HEK293 (cell line): ENCODE data around the gene SETD5.

Source experiments
- CTCF ChIA-PET: fragments of 350-600 bp; formaldehyde crosslinking; extraction: SDS; loops from one replicate; lab custom pipeline; 2021; ENCODE audit warnings: antibody characterized with exemption; lab: Yijun Ruan, JAX
- POLR2A ChIA-PET: fragments of 300-600 bp; formaldehyde crosslinking; extraction: SDS; loops from one replicate; lab custom pipeline; 2020; ENCODE audit warnings: antibody characterized with exemption, inconsistent platforms; lab: Yijun Ruan, JAX
- H3K27ac ChIP-seq: fragments of 200-500 bp; sonication (Bioruptor generic); 2 replicates; pipeline ENCODE4 v1.5.1; 2014; ENCODE audit warnings: low read depth, low read length, control low read depth, inconsistent platforms; ENCODE audit errors: extremely low read depth
- H3K36me3 ChIP-seq, 2 experiments: fragments of 200-500 bp in 1 of 2; sonication (Bioruptor generic) in 1 of 2; 1 replicate in 1 of 2; 2 replicates in 1 of 2; pipeline ENCODE4 v1.5.1; 2014 to 2017; ENCODE audit warnings: inconsistent platforms in 2 of 2, low read length in 2 of 2; ENCODE audit not compliant: control insufficient read depth in 2 of 2, insufficient read depth in 1 of 2
- H3K4me1 ChIP-seq: fragments of 200-500 bp; sonication (Bioruptor generic); 2 replicates; pipeline ENCODE4 v1.5.1; 2014; ENCODE audit warnings: mild to moderate bottlenecking, low read length, inconsistent platforms; ENCODE audit not compliant: control insufficient read depth, insufficient read depth
- H3K4me3 ChIP-seq: 2 replicates; pipeline ENCODE4 v1.5.1; 2011; ENCODE audit warnings: low read depth, mild to moderate bottlenecking, control low read depth, low read length, moderate library complexity
- H3K9me3 ChIP-seq: fragments of 200-500 bp; sonication (Bioruptor generic); 2 replicates; pipeline ENCODE4 v1.5.1; 2014; ENCODE audit warnings: low read depth, low read length, inconsistent platforms; ENCODE audit not compliant: control insufficient read depth, insufficient read depth
- ATF2 ChIP-seq: fragments of 450-650 bp; formaldehyde crosslinking; IDR thresholded peaks from 2 replicates; pipeline ENCODE4 v1.5.1; 2016; ENCODE audit warnings: missing biosample characterization, missing genetic modification characterization, low read depth
- FEZF1 ChIP-seq: fragments of 450-650 bp; formaldehyde crosslinking; IDR thresholded peaks from 2 replicates; pipeline ENCODE4 v1.5.1; 2016; ENCODE audit warnings: missing biosample characterization, missing genetic modification characterization
- INSM2 ChIP-seq: fragments of 450-650 bp; formaldehyde crosslinking; IDR thresholded peaks from 2 replicates; pipeline ENCODE4 v1.5.1; 2016; ENCODE audit warnings: missing biosample characterization, missing genetic modification characterization
- KLF16 ChIP-seq: fragments of 450-650 bp; formaldehyde crosslinking; IDR thresholded peaks from 2 replicates; pipeline ENCODE4 v1.5.1; 2017; ENCODE audit warnings: missing biosample characterization, missing genetic modification characterization
- OSR2 ChIP-seq: fragments of 450-650 bp; formaldehyde crosslinking; IDR thresholded peaks from 2 replicates; pipeline ENCODE4 v1.5.1; 2016; ENCODE audit warnings: missing biosample characterization, missing genetic modification characterization
- REST ChIP-seq: fragments of 450-650 bp; formaldehyde crosslinking; IDR thresholded peaks from 2 replicates; pipeline ENCODE4 v1.5.1; 2016; ENCODE audit warnings: missing biosample characterization, missing genetic modification characterization
- SCRT2 ChIP-seq: fragments of 450-650 bp; formaldehyde crosslinking; IDR thresholded peaks from 2 replicates; pipeline ENCODE4 v1.5.1; 2016; ENCODE audit warnings: missing biosample characterization, missing genetic modification characterization
- ZBTB48 ChIP-seq: fragments of 450-650 bp; formaldehyde crosslinking; IDR thresholded peaks from 2 replicates; pipeline ENCODE4 v1.5.1; 2016; ENCODE audit warnings: missing biosample characterization, missing genetic modification characterization
- ZFHX2 ChIP-seq: fragments of 450-650 bp; formaldehyde crosslinking; conservative IDR thresholded peaks from 2 replicates; pipeline ENCODE4 v1.5.1; 2016; ENCODE audit warnings: missing biosample characterization, missing genetic modification characterization
- ZFP3 ChIP-seq: fragments of 450-650 bp; formaldehyde crosslinking; IDR thresholded peaks from 2 replicates; pipeline ENCODE4 v1.5.1; 2016; ENCODE audit warnings: low read depth, missing biosample characterization, missing genetic modification characterization
- ZNF114 ChIP-seq: fragments of 450-650 bp; formaldehyde crosslinking; IDR thresholded peaks from 2 replicates; pipeline ENCODE4 v1.5.0; 2017; ENCODE audit warnings: missing biosample characterization, missing genetic modification characterization
- ZNF133 ChIP-seq: fragments of 450-650 bp; formaldehyde crosslinking; IDR thresholded peaks from 2 replicates; pipeline ENCODE4 v1.5.1; 2016; ENCODE audit warnings: missing biosample characterization, missing genetic modification characterization
- ZNF155 ChIP-seq: fragments of 450-650 bp; formaldehyde crosslinking; IDR thresholded peaks from 2 replicates; pipeline ENCODE4 v1.5.1; 2016; ENCODE audit warnings: missing biosample characterization, missing genetic modification characterization
- ZNF157 ChIP-seq: fragments of 450-650 bp; formaldehyde crosslinking; IDR thresholded peaks from 2 replicates; pipeline ENCODE4 v1.5.1; 2016; ENCODE audit warnings: missing biosample characterization, missing genetic modification characterization
- ZNF214 ChIP-seq: fragments of 450-650 bp; formaldehyde crosslinking; IDR thresholded peaks from 2 replicates; pipeline ENCODE4 v1.5.1; 2017; ENCODE audit warnings: missing biosample characterization, mild to moderate bottlenecking, missing genetic modification characterization, borderline replicate concordance
- ZNF292 ChIP-seq: fragments of 450-650 bp; formaldehyde crosslinking; IDR thresholded peaks from 2 replicates; pipeline ENCODE4 v1.5.1; 2016; ENCODE audit warnings: low read depth, missing biosample characterization, missing genetic modification characterization, borderline replicate concordance
- ZNF394 ChIP-seq: fragments of 450-650 bp; formaldehyde crosslinking; IDR thresholded peaks from 2 replicates; pipeline ENCODE4 v1.5.1; 2016; ENCODE audit warnings: missing biosample characterization, missing genetic modification characterization, mild to moderate bottlenecking, moderate library complexity, borderline replicate concordance
- ZNF558 ChIP-seq: fragments of 450-650 bp; formaldehyde crosslinking; IDR thresholded peaks from 2 replicates; pipeline ENCODE4 v1.5.1; 2016; ENCODE audit warnings: missing biosample characterization, missing genetic modification characterization
- ZNF692 ChIP-seq: fragments of 450-650 bp; formaldehyde crosslinking; IDR thresholded peaks from 2 replicates; pipeline ENCODE4 v1.5.1; 2016; ENCODE audit warnings: missing biosample characterization, missing genetic modification characterization
- ZNF704 ChIP-seq: fragments of 450-650 bp; formaldehyde crosslinking; IDR thresholded peaks from 2 replicates; pipeline ENCODE4 v1.5.1; 2016; ENCODE audit warnings: missing biosample characterization, missing genetic modification characterization
- ZNF747 ChIP-seq: fragments of 450-650 bp; formaldehyde crosslinking; IDR thresholded peaks from 2 replicates; pipeline ENCODE4 v1.5.1; 2016; ENCODE audit warnings: missing biosample characterization, missing genetic modification characterization
- ZNF830 ChIP-seq: fragments of 450-650 bp; IDR thresholded peaks from 2 replicates; pipeline ENCODE4 v1.5.0; 2018; ENCODE audit warnings: missing biosample characterization, missing genetic modification characterization, low read depth, mild to moderate bottlenecking, moderate library complexity
- ZSCAN16 ChIP-seq: fragments of 450-650 bp; formaldehyde crosslinking; IDR thresholded peaks from 2 replicates; pipeline ENCODE4 v1.5.1; 2016; ENCODE audit warnings: missing biosample characterization, missing genetic modification characterization
- ZSCAN18 ChIP-seq: fragments of 450-650 bp; formaldehyde crosslinking; IDR thresholded peaks from 2 replicates; pipeline ENCODE4 v1.5.1; 2016; ENCODE audit warnings: missing biosample characterization, missing genetic modification characterization
- ZSCAN30 ChIP-seq: fragments of 450-650 bp; IDR thresholded peaks from 2 replicates; pipeline ENCODE4 v1.5.1; 2018; ENCODE audit warnings: missing biosample characterization, mild to moderate bottlenecking, missing genetic modification characterization, moderate library complexity
- ZSCAN5A ChIP-seq: fragments of 450-650 bp; formaldehyde crosslinking; IDR thresholded peaks from 2 replicates; pipeline ENCODE4 v1.5.1; 2016; ENCODE audit warnings: missing biosample characterization, missing genetic modification characterization

The SETD5 gene

GRCh38 chr3:9396301-9396631 lies 1.1 kb upstream of the SETD5 start:
- CTCF ChIA-PET: interaction anchor here (0.5 to 1.3 kb wide), 3 partner anchors 20 to 30 kb away, joined by 3 to 6 read pairs (median 4); no protein-coding TSS in a partner anchor
- TF ChIP-seq ZFP3 (no peak), OSR2 (peak; percentile 46; the same call in 1 of the 2 replicates), ZNF292 (tag by site-specific recombination) (no peak), KLF16 (peak; percentile 29; the same call in 1 of the 2 replicates), ZFHX2 (tag by site-specific recombination) (no peak), ATF2 (tag by site-specific recombination) (no peak; the same call in 1 of the 2 replicates), REST (tag by site-specific recombination) (no peak), ZNF114 (tag by site-specific recombination) (no peak), ZSCAN5A (tag by site-specific recombination) (no peak; the same call in 1 of the 2 replicates), ZNF214 (tag by site-specific recombination) (no peak), SCRT2 (peak; percentile 64), ZNF704 (tag by site-specific recombination) (no peak), ZNF133 (tag by site-specific recombination) (no peak), ZNF558 (tag by site-specific recombination) (0 out of 2 replicates have a peak, but pooled peaks have one; percentile 18), ZNF157 (tag by site-specific recombination) (no peak), ZNF692 (tag by site-specific recombination) (no peak), ZBTB48 (tag by site-specific recombination) (no peak), INSM2 (tag by site-specific recombination) (no peak; the same call in 1 of the 2 replicates), ZNF155 (no peak), ZNF830 (tag by site-specific recombination) (no peak), FEZF1 (no peak), ZSCAN16 (no peak), ZNF747 (tag by site-specific recombination) (no peak), ZSCAN18 (tag by site-specific recombination) (no peak; the same call in 1 of the 2 replicates), ZNF394 (tag by site-specific recombination) (peak; percentile 57; the same call in 1 of the 2 replicates), ZSCAN30 (no peak; the same call in 1 of the 2 replicates)

More at GRCh38 chr3:9396301-9396631, 1.1 kb upstream of the SETD5 start:
- Histone ChIP-seq H3K9me3 (no peaks in the 10 kb centered on the region), H3K27ac (peak overlapping the region; percentile 99), H3K36me3 (peaks cover 19 to 44% of the 10 kb centered on the region in 2 experiments), H3K4me1 (peaks cover 20% of the 10 kb centered on the region), H3K4me3 (peak overlapping the region; percentile 63)
- POLR2A ChIA-PET: interaction anchor here (0.6 to 5.1 kb wide), 18 partner anchors 8 to 925 kb away, joined by 3 to 70 read pairs (median 4); partner anchors contain the start of genes OGG1 and THUMPD3
